Mesenchymal stem cell (in vitro differentiated cells and primary cell): ENCODE data around the gene MX2.

ENCODE experiments used
- DNase-seq: peaks from one replicate; pipeline ENCODE4 v3.0.0-alpha.2; 2013
- H2AFZ ChIP-seq: one replicate; pipeline ENCODE4 v1.6.1; 2013; ENCODE audit warnings: low read depth, mild to moderate bottlenecking, control low read depth, inconsistent platforms, low read length, moderate library complexity
- H2AK5ac ChIP-seq: 2 replicates; pipeline ENCODE4 v1.6.1; 2013; ENCODE audit warnings: low read length, moderate library complexity, mild to moderate bottlenecking, inconsistent platforms; ENCODE audit not compliant: severe bottlenecking
- H2BK120ac ChIP-seq: one replicate; pipeline ENCODE4 v1.6.1; 2013; ENCODE audit warnings: low read depth, mild to moderate bottlenecking, inconsistent platforms, low read length, moderate library complexity
- H2BK12ac ChIP-seq, 2 experiments: one replicate each; pipeline ENCODE4 v1.6.1; 2013; ENCODE audit warnings: inconsistent platforms in 2 of 2, low read length in 2 of 2, mild to moderate bottlenecking in 2 of 2, moderate library complexity in 2 of 2, control low read depth in 1 of 2
- H2BK15ac ChIP-seq: one replicate; pipeline ENCODE4 v1.6.1; 2013; ENCODE audit warnings: mild to moderate bottlenecking, low read depth, inconsistent platforms; ENCODE audit not compliant: poor library complexity, severe bottlenecking
- H2BK5ac ChIP-seq: 2 replicates; pipeline ENCODE4 v1.6.1; 2013; ENCODE audit warnings: low read depth, mild to moderate bottlenecking, low read length, control low read depth, inconsistent platforms; ENCODE audit not compliant: poor library complexity, severe bottlenecking
- H3K14ac ChIP-seq, 2 experiments: one replicate each; pipeline ENCODE4 v1.6.1; 2013; ENCODE audit warnings: inconsistent platforms in 2 of 2, low read length in 2 of 2, control low read depth in 1 of 2, mild to moderate bottlenecking in 1 of 2, moderate library complexity in 1 of 2
- H3K18ac ChIP-seq, 2 experiments: one replicate each; pipeline ENCODE4 v1.6.1; 2013; ENCODE audit warnings: inconsistent platforms in 2 of 2, low read length in 2 of 2, control low read depth in 1 of 2, low read depth in 1 of 2, mild to moderate bottlenecking in 1 of 2
- H3K23ac ChIP-seq, 2 experiments: one replicate each; pipeline ENCODE4 v1.6.1; 2013; ENCODE audit warnings: inconsistent platforms in 2 of 2, low read length in 2 of 2, mild to moderate bottlenecking in 2 of 2, moderate library complexity in 2 of 2, control low read depth in 1 of 2
- H3K27ac ChIP-seq: 2 replicates; pipeline ENCODE4 v1.5.1; 2013; ENCODE audit warnings: mild to moderate bottlenecking, moderate library complexity, low read length, control low read depth, inconsistent platforms; ENCODE audit not compliant: poor library complexity, severe bottlenecking
- H3K27me3 ChIP-seq, 2 experiments: 2 replicates each; pipeline versions ENCODE4 v1.6.1 to v1.7.0; 2013; ENCODE audit warnings: low read length in 2 of 2, mild to moderate bottlenecking in 2 of 2, moderate library complexity in 2 of 2, control low read depth in 1 of 2, inconsistent platforms in 1 of 2; ENCODE audit not compliant: control insufficient read depth in 1 of 2, insufficient read depth in 1 of 2
- H3K36me3 ChIP-seq, 2 experiments: 2 replicates each; pipeline versions ENCODE4 v1.6.1 to v1.7.0; 2013; ENCODE audit warnings: low read length in 2 of 2, control low read depth in 1 of 2, inconsistent platforms in 1 of 2, low read depth in 1 of 2, mild to moderate bottlenecking in 1 of 2; ENCODE audit not compliant: insufficient read depth in 2 of 2, control insufficient read depth in 1 of 2
- H3K4ac ChIP-seq, 2 experiments: one replicate each; pipeline ENCODE4 v1.6.1; 2013; ENCODE audit warnings: inconsistent platforms in 2 of 2, low read length in 2 of 2, mild to moderate bottlenecking in 2 of 2, moderate library complexity in 2 of 2, control low read depth in 1 of 2, low read depth in 1 of 2
- H3K4me1 ChIP-seq: 2 replicates; pipeline ENCODE4 v1.6.1; 2013; ENCODE audit warnings: low read depth, low read length, control low read depth; ENCODE audit not compliant: control insufficient read depth, insufficient read depth
- H3K4me2 ChIP-seq: 2 replicates; pipeline ENCODE4 v1.6.1; 2013; ENCODE audit warnings: low read length, mild to moderate bottlenecking, inconsistent platforms; ENCODE audit not compliant: poor library complexity, severe bottlenecking
- H3K4me3 ChIP-seq, 2 experiments: 2 replicates each; pipeline versions ENCODE4 v1.5.1 to v1.7.0; 2013; ENCODE audit warnings: low read length in 2 of 2, mild to moderate bottlenecking in 2 of 2, control low read depth in 1 of 2, low read depth in 1 of 2; ENCODE audit not compliant: insufficient read depth in 1 of 2
- H3K79me1 ChIP-seq: replicated peaks from 2 replicates; pipeline ENCODE4 v1.6.1; 2013; ENCODE audit warnings: mild to moderate bottlenecking, control low read depth, low read length, inconsistent platforms; ENCODE audit not compliant: poor library complexity, severe bottlenecking
- H3K9ac ChIP-seq: 2 replicates; pipeline ENCODE4 v1.7.0; 2013; ENCODE audit warnings: mild to moderate bottlenecking, low read length, moderate library complexity
- H3K9me3 ChIP-seq: 2 replicates; pipeline ENCODE4 v1.7.0; 2013; ENCODE audit warnings: mild to moderate bottlenecking, low read length; ENCODE audit not compliant: control insufficient read depth
- H4K8ac ChIP-seq: one replicate; pipeline ENCODE4 v1.6.1; 2013; ENCODE audit warnings: inconsistent platforms, mild to moderate bottlenecking, low read length, moderate library complexity
- H4K91ac ChIP-seq: one replicate; pipeline ENCODE4 v1.6.1; 2013; ENCODE audit warnings: mild to moderate bottlenecking, low read length, inconsistent platforms
- WGBS: methylation state at CpG from one replicate; pipeline ENCODE4 v1.1.7; 2013; ENCODE audit warnings: mixed read lengths; 5-methylcytosine and 5-hydroxymethylcytosine counted together

The MX2 gene

DNA sequence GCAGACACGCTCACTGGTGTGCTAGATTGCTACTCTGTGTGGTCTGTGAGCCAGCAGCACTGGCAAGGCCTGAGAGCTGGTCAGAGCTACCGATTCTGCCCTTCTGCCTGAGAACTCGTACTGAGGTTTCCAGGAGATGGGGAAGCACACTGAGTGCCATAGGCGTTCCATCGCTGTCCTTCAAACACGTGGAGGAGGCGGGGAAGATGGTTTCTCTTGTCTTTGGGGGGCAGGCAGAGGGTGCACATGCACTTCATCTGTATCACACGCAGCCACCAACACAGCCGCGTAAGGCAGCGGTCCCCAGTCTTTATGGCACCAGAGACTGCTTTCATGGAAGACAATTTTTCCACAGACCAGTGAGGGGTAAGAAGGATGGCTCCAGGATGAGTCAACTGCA is 40.4 kb downstream of the MX2 start:
- Histone ChIP-seq H3K27ac (no peak overlapping the region), H3K9ac (no peak overlapping the region), H2BK15ac (no peak overlapping the region), H3K4me3 (no peak overlapping the region), H2BK5ac (no peak overlapping the region), H3K4ac (no peak overlapping the region), H4K8ac (no peak overlapping the region), H2AK5ac (no peak overlapping the region), H4K91ac (no peak overlapping the region), H3K9me3 (no peaks in the 10 kb centered on the region), H3K4me1 (no peaks in the 10 kb centered on the region), H2AFZ (no peak overlapping the region), H3K14ac (no peak overlapping the region), H3K23ac (no peak overlapping the region), H3K79me1 (no peaks in the 10 kb centered on the region), H3K18ac (no peak overlapping the region), H3K36me3 (peaks cover 0 to 89% of the 10 kb centered on the region in 2 experiments), H2BK12ac (no peak overlapping the region), H2BK120ac (no peak overlapping the region), H3K27me3 (peaks cover 0 to 4% of the 10 kb centered on the region in 2 experiments), H3K4me2 (no peak overlapping the region)
- DNase-seq, result no peak
- WGBS, result 85% methylated on average over 11 of the region's 11 CpGs

GRCh38 chr21:41402796-41403195 is 41.0 kb downstream of the MX2 start:
- DNase-seq, result no peak
- no peak overlapping the region for H2BK5ac ChIP-seq
- H2BK15ac ChIP-seq, result no peak overlapping the region
- no peaks in the 10 kb centered on the region for H3K79me1 ChIP-seq
- H2AK5ac ChIP-seq, result no peak overlapping the region
- H3K23ac ChIP-seq, result no peak overlapping the region
- no peak overlapping the region for H2BK120ac ChIP-seq
- no peaks in the 10 kb centered on the region for H3K4me1 ChIP-seq
- peaks cover 0 to 6% of the 10 kb centered on the region in 2 experiments for H3K27me3 ChIP-seq
- H3K9ac ChIP-seq, result no peak overlapping the region
- H3K4me3 ChIP-seq, result no peak overlapping the region
- no peak overlapping the region for H3K4ac ChIP-seq
- 88% methylated on average over 10 of the region's 10 CpGs for WGBS
- H4K91ac ChIP-seq, result no peak overlapping the region
- no peaks in the 10 kb centered on the region for H3K9me3 ChIP-seq
- H4K8ac ChIP-seq, result no peak overlapping the region
- no peak overlapping the region for H3K14ac ChIP-seq
- no peak overlapping the region for H2BK12ac ChIP-seq
- no peak overlapping the region for H3K27ac ChIP-seq
- H3K36me3 ChIP-seq, result peaks cover 0 to 89% of the 10 kb centered on the region in 2 experiments
- H3K4me2 ChIP-seq, result no peak overlapping the region
- H3K18ac ChIP-seq, result no peak overlapping the region
- no peak overlapping the region for H2AFZ ChIP-seq

GRCh38 chr21:41403331-41403730 is 41.5 kb downstream of the MX2 start:
- H4K91ac ChIP-seq, result no peak overlapping the region
- no peak overlapping the region for H3K4ac ChIP-seq
- no peak overlapping the region for H2BK12ac ChIP-seq
- no peak overlapping the region for H2BK120ac ChIP-seq
- H4K8ac ChIP-seq, result no peak overlapping the region
- no peak overlapping the region for H3K14ac ChIP-seq
- H3K4me2 ChIP-seq, result no peak overlapping the region
- no peak for DNase-seq
- H3K27me3 ChIP-seq, result peaks cover 0 to 6% of the 10 kb centered on the region in 2 experiments
- no peak overlapping the region for H3K18ac ChIP-seq
- H3K27ac ChIP-seq, result no peak overlapping the region
- H3K36me3 ChIP-seq, result peaks cover 0 to 91% of the 10 kb centered on the region in 2 experiments
- H2BK15ac ChIP-seq, result no peak overlapping the region
- no peak overlapping the region for H2BK5ac ChIP-seq
- no peak overlapping the region for H3K4me3 ChIP-seq
- no peak overlapping the region for H3K23ac ChIP-seq
- 95% methylated on average over 9 of the region's 9 CpGs for WGBS
- H2AFZ ChIP-seq, result no peak overlapping the region
- H2AK5ac ChIP-seq, result no peak overlapping the region
- H3K9ac ChIP-seq, result no peak overlapping the region
- no peaks in the 10 kb centered on the region for H3K4me1 ChIP-seq
- H3K79me1 ChIP-seq, result no peaks in the 10 kb centered on the region
- no peaks in the 10 kb centered on the region for H3K9me3 ChIP-seq

DNA sequence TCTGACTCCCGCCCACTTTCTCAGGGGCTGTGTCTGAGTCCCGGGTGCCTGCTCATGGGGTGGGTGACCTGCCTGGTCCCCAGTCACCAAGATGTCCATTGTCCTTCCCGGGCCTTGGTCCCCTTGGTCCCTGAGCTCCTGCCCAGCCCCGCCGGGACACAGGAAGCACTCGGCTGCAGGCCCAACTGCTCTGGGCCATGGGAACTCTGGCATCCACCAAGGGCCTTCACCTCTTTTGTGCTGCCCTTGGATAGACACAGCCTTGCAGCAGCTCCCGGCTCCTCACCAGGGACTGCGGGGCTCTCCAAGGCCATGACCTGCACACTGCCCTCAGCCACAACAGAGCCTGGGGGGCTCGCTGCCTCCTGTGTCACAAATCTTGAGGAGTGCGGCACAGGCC is 42.1 kb downstream of the MX2 start:
- no peaks in the 10 kb centered on the region for H3K4me1 ChIP-seq
- no peak overlapping the region for H3K4ac ChIP-seq
- H3K4me2 ChIP-seq, result no peak overlapping the region
- no peak overlapping the region for H3K18ac ChIP-seq
- no peaks in the 10 kb centered on the region for H3K79me1 ChIP-seq
- DNase-seq, result no peak
- H3K36me3 ChIP-seq, result peaks cover 0 to 91% of the 10 kb centered on the region in 2 experiments
- H2BK15ac ChIP-seq, result no peak overlapping the region
- H4K8ac ChIP-seq, result no peak overlapping the region
- no peak overlapping the region for H4K91ac ChIP-seq
- WGBS, result 88% methylated on average over 10 of the region's 10 CpGs
- H3K27ac ChIP-seq, result no peak overlapping the region
- no peak overlapping the region for H2BK12ac ChIP-seq
- no peak overlapping the region for H3K23ac ChIP-seq
- H3K14ac ChIP-seq, result no peak overlapping the region
- H3K4me3 ChIP-seq, result no peak overlapping the region
- H3K9ac ChIP-seq, result no peak overlapping the region
- no peaks in the 10 kb centered on the region for H3K9me3 ChIP-seq
- H2BK5ac ChIP-seq, result no peak overlapping the region
- H2AK5ac ChIP-seq, result no peak overlapping the region
- H2AFZ ChIP-seq, result no peak overlapping the region
- H3K27me3 ChIP-seq, result peaks cover 0 to 6% of the 10 kb centered on the region in 2 experiments
- H2BK120ac ChIP-seq, result no peak overlapping the region
